ENCODE measurements around the gene SLC17A8.
A peak's percentile ranks its signal among the peaks of the same experiment; 100 is the strongest.

SLC17A8 gene

GRCh38 chr12:100402763-100403162 lies 45.9 kb downstream of the SLC17A8 start:
- Histone ChIP-seq H3K27me3 (ENCODE audit: insufficient read depth, low read depth) (no peaks in the 10 kb centered on the region), H2AFZ (ENCODE audit: low read depth) (no peak overlapping the region)

GRCh38 chr12:100403446-100403845 lies 46.6 kb downstream of the SLC17A8 start:
- no peak overlapping the region for H2AFZ ChIP-seq (ENCODE audit: low read depth)
- no peaks in the 10 kb centered on the region for H3K36me3 ChIP-seq (ENCODE audit: insufficient read depth)
- H3K79me2 ChIP-seq (ENCODE audit: insufficient read depth, low read depth): no peaks in the 10 kb centered on the region
- H3K9ac ChIP-seq: no peak overlapping the region
- H3K4me3 ChIP-seq (IDR thresholded peaks at IDR 0.05; ENCODE audit: insufficient read depth, low read depth, low read length): no peak overlapping the region
- no peaks in the 10 kb centered on the region for H3K27me3 ChIP-seq (ENCODE audit: insufficient read depth, low read depth)
- no peaks in the 10 kb centered on the region for H3K4me1 ChIP-seq (ENCODE audit: low read depth, poor library complexity, severe bottlenecking)
- no peaks in the 10 kb centered on the region for H4K20me1 ChIP-seq (ENCODE audit: insufficient read depth)
- no peak overlapping the region for H3K27ac ChIP-seq
- H3K4me2 ChIP-seq: no peak overlapping the region
- TF ChIP-seq, protein P1, sequence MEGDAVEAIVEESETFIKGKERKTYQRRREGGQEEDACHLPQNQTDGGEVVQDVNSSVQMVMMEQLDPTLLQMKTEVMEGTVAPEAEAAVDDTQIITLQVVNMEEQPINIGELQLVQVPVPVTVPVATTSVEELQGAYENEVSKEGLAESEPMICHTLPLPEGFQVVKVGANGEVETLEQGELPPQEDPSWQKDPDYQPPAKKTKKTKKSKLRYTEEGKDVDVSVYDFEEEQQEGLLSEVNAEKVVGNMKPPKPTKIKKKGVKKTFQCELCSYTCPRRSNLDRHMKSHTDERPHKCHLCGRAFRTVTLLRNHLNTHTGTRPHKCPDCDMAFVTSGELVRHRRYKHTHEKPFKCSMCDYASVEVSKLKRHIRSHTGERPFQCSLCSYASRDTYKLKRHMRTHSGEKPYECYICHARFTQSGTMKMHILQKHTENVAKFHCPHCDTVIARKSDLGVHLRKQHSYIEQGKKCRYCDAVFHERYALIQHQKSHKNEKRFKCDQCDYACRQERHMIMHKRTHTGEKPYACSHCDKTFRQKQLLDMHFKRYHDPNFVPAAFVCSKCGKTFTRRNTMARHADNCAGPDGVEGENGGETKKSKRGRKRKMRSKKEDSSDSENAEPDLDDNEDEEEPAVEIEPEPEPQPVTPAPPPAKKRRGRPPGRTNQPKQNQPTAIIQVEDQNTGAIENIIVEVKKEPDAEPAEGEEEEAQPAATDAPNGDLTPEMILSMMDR (conservative IDR thresholded peaks at IDR 0.05; ENCODE audit: low read depth, low read length): no peak

More at GRCh38 chr12:100402763-100403162, 45.9 kb downstream of the SLC17A8 start:
- Histone ChIP-seq H3K4me1 (ENCODE audit: low read depth, poor library complexity, severe bottlenecking) (no peaks in the 10 kb centered on the region), H3K36me3 (ENCODE audit: insufficient read depth) (no peaks in the 10 kb centered on the region), H3K4me2 (no peak overlapping the region), H3K4me3 (IDR thresholded peaks at IDR 0.05; ENCODE audit: insufficient read depth, low read depth, low read length) (no peak overlapping the region), H3K27ac (no peak overlapping the region), H4K20me1 (ENCODE audit: insufficient read depth) (no peaks in the 10 kb centered on the region), H3K9ac (no peak overlapping the region), H3K79me2 (ENCODE audit: insufficient read depth, low read depth) (no peaks in the 10 kb centered on the region)
- TF ChIP-seq, protein P1 (conservative IDR thresholded peaks at IDR 0.05; ENCODE audit: low read depth, low read length): no peak

- no peak overlapping the region for H2AFZ ChIP-seq (ENCODE audit: low read depth)
- H3K4me1 ChIP-seq (ENCODE audit: low read depth, poor library complexity, severe bottlenecking): no peaks in the 10 kb centered on the region
- no peak overlapping the region for H3K4me2 ChIP-seq
- no peaks in the 10 kb centered on the region for H4K20me1 ChIP-seq (ENCODE audit: insufficient read depth)
- no peak overlapping the region for H3K4me3 ChIP-seq (IDR thresholded peaks at IDR 0.05; ENCODE audit: insufficient read depth, low read depth, low read length)
- no peak overlapping the region for H3K9ac ChIP-seq
- no peak overlapping the region for H3K27ac ChIP-seq
- H3K36me3 ChIP-seq (ENCODE audit: insufficient read depth): no peaks in the 10 kb centered on the region
- no peaks in the 10 kb centered on the region for H3K79me2 ChIP-seq (ENCODE audit: insufficient read depth, low read depth)
- H3K27me3 ChIP-seq (ENCODE audit: insufficient read depth, low read depth): no peaks in the 10 kb centered on the region
- TF ChIP-seq, protein P1 (conservative IDR thresholded peaks at IDR 0.05; ENCODE audit: low read depth, low read length): peak; percentile 38
Observed at GRCh38 chr12:100404769-100405407, 48.0 kb downstream of the SLC17A8 start.

DNA sequence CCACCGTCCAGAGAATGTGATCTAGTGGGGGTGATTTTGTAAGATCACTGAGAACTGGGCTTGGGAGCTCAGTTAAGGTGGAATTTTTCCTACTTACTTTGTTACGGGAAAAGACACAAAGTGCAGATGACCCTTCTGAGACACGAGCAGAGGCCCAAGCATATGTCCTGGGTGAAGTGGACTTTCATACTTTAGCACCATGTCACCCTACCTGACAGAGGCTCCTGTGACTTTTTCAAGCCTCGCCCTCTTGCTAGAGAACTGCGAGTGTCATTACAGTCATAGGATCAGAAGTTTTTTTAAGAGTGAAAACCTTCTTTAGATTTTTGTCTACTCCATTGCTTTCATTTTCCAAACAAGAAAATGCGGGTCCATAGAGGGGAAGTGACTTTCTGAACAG lies 56.1 kb downstream of the SLC17A8 start:
- no peaks in the 10 kb centered on the region for H4K20me1 ChIP-seq (ENCODE audit: insufficient read depth)
- H3K9ac ChIP-seq: no peak overlapping the region
- no peaks in the 10 kb centered on the region for H3K79me2 ChIP-seq (ENCODE audit: insufficient read depth, low read depth)
- TF ChIP-seq, protein P1 (conservative IDR thresholded peaks at IDR 0.05; ENCODE audit: low read depth, low read length): no peak
- no peaks in the 10 kb centered on the region for H3K36me3 ChIP-seq (ENCODE audit: insufficient read depth)
- no peak overlapping the region for H2AFZ ChIP-seq (ENCODE audit: low read depth)
- no peak overlapping the region for H3K27ac ChIP-seq
- no peak overlapping the region for H3K4me3 ChIP-seq (IDR thresholded peaks at IDR 0.05; ENCODE audit: insufficient read depth, low read depth, low read length)
- H3K4me2 ChIP-seq: no peak overlapping the region
- H3K4me1 ChIP-seq (ENCODE audit: low read depth, poor library complexity, severe bottlenecking): no peaks in the 10 kb centered on the region
- H3K27me3 ChIP-seq (ENCODE audit: insufficient read depth, low read depth): no peaks in the 10 kb centered on the region
